GM18505 (cell line): Measurements from ENCODE around the gene ZNF296.

Experiments used
- ATAC-seq: cut with Tn5 transposase; IDR thresholded peaks from one replicate; pipeline ENCODE4 v1.9.1; 2021; ENCODE audit not compliant: unreplicated experiment
- POLR2A ChIP-seq: IDR thresholded peaks from 4 replicates; pipeline ENCODE4 v1.6.1; 2011; ENCODE audit warnings: borderline replicate concordance; ENCODE audit not compliant: insufficient read depth, insufficient read length; ENCODE audit errors: extremely low read depth

The ZNF296 gene

DNA sequence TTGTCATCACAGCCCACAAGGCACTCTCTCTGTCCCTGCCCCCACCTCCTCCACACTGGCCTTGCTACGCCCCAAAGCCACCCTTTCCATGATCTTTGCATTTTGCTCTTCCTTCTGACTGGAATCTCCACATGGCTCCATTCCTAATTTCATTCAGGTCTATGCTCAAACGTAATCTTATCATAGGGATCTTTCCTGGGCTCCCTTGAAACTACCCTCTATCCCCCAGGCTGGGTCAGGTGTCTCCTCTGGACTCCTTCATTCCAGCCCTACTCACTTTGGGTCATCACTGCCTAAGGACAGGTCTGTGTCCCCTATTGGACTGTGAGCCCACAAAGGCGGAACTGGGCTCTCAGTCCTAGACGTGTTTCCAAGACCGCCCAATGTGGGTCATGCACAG, 5.9 kb upstream of the ZNF296 start:
- ATAC-seq, result no peak
- no peak for TF ChIP-seq POLR2A

DNA sequence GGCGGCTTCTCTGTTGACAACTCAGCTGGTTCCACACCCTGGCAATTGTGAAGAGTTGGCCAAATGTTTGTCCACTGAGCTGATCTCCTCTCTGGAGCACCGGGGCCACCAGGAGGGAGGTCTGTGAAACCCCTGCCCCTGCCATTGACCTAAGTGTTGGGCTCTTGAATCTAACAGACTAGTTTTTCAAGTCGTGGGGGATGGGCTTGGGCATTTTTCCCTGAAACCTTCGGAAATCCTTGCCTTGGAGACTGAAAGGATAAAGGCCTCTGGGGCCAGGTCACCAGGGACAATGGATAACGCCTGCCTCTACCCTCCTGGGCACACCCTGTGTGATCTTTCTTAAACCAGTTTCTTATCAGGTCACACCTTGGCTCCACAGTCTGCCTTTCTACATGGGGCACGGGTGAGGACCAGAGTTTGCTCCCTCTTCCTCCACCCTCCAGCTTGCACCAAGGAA, 3.7 kb upstream of the ZNF296 start:
- ATAC-seq, result no peak
- no peak for TF ChIP-seq POLR2A

DNA sequence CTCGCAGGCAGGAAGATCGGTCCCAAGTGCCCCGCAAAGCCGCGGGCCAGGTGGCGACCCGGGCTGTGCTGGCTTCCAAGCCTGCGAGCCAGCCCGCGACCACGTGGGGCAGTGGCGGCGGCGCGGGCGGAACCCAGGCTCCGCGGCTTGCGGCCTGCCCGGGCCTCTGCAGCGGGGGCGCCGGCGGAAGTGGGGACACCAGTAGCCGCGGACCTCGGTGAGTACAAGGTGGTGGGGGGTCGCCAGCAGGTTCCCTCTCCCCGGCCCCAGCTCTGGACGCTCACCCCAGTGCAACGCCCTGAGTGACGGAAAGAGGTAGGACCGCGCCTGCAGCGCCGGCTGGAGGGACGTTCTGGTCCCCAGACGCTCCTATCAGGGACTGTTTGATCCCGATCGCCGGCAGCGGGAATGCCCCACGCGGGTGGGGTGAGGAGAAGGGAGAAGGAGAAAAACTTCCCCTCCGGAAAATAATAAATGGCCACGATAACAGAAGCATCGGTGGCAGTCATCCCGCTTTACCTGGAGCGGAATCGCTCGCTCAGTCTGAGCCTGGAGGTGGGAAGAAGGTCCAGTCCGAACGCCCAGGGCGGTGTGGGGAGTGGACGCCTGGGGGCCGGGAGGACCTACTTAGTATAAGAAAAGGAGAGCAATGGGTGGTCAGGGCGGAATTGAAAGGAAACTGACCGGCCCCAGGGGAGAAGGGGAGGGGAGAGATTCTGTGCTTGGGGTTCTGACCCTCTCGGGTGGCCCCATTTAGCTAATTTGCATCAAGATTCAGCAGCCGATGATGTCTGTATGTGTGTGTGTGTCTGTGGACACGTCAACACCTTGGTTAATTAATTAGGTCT, 3.0 kb upstream of the ZNF296 start, which contains the start of gene GEMIN7:
GEMIN7 (plus strand) TSS at position 198 of the 848 bp plus-strand sequence. CDS start 10,855 bp downstream, outside the sequence.
- peak; percentile 27 for ATAC-seq
- TF ChIP-seq POLR2A, result peak; percentile 78

DNA sequence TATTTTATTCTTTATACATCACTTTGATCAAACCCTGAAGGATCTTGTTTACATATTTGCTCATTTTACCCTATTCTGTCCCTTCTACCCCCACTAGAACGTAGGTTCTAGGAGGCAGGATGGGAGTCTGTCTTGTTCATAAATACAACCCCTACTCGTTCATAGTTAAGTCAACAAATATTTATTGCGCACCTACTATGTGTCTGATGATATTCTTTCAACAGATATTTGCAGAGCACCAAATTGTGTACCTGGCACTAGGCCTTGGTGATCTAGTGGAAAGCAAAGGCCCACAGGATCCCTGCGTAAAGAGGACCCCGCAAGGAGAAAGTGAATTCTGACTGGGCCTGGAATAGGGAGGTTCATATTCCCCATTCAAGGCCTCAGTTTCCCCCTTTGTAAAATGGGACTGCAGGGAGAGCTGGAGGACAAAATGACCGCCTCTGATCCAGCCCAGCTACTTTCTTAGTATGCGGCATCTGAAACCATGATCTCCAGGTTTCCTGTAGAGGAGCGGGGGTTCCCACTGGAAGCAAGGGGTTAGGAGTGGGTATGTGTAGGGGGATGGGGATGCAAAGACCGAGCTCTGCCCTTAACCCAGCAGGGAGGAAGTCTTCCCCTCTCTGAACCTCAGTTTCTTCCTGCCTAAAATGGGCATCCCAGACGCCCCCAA, 2.2 kb upstream of the ZNF296 start:
- no peak for ATAC-seq
- no peak for TF ChIP-seq POLR2A

DNA sequence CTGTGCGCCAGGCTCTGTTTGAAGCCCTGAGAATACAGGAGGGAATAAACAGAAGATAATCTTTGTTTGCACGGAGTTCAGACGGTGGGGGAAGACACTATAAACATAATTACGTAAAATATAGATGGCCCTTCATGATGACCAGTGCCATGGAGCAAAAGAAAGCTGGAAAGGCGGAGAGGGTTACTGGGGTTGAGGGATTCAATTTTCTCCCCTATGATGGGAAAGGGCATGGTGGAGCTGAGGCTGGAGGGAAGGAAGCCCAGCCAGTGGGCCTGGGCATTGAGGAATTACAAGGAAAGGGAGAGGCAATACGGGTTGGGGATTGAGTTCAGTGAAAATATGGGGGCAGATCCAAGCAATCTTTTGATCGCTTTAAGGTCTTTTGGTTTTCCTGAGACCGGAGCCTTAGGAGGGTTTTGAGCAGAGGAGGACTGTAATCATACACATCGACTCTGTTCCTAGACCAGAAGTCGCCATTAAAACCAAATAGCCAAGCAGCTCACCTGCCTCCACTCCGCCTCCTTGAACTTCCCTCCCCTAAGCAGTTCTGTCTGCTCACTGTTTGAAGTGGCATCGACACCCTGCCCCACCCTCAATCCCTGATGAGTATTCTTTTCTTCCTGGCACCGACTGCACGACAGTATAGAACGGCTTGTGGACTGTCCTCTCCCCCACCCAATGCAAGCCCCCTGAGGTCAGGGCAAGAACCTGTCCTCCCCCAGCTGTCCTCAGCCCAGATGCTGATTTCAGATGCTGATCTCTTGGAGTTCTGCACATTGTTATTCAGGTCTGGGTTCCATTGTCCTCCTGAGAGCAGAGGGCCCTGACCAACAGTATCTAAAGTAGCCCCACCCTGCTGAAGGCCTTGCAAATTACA, 813 bp upstream of the ZNF296 start:
- no peak for TF ChIP-seq POLR2A
- no peak for ATAC-seq

DNA sequence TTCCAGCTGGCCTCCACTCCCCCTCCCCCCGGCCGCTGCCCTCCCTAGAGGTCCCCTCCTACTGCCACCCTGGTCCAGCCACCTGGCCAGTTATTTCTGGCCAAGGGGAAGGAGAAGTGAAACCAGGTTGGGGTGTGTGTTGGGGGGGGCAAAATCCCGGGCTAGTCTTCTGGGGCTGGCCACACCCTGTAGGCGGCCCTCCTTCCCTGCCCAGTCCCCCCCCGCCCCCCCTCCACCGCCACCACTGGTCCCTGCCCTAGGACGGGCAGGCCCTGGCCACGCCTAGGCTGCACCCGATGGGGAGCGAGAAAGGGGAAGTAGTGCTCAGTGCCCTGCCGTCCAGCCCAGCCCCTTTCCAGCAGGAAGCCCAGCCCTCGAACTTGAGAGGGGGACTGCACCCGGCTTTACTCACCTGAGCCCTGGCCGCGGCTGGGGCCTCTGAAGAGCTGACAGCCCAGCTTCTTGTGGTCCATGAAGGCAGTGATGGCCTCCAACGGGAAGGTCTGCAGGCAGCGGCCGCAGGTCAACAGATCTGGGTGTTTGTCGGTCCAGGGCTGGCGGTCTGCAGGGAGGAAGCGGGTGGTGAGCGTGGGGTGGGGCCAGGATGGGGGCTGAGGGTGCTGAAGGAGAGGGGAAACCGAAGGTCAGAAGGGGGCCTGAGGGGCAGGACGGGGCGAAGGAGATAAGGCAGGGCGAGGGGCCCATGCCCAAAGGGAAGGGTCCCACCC, 813 bp downstream of the ZNF296 start:
- peak; percentile 68 for TF ChIP-seq POLR2A

DNA sequence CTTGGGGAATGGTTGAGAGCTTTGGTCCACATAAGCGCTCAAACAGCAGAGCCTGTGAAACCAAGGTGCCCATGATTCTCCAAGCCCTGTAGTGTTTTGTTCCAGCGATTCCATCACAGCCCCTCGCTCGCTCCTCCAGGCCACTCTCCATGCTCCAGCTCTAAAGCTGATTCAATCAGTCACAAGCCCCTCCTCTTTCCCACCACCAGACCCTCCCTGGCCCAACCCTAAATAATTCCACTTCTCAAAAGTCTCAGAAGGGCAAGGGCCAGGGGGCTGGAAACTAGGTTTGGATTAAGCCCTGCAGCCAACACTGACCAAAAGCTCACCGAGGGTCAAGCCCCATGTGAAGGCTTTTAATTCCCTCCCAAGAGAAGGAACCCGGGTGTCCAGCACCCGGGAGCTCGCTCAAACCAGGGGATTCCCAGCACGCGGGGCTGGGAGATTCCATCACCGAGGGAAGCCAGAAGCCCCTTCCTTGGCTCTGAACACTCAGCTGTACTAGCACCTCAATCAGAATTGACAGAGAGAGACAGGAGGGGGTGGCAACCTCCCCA, 1.5 kb downstream of the ZNF296 start:
- ATAC-seq, result no peak

More for the DNA sequence above, 813 bp downstream of the ZNF296 start:
- peak; percentile 56 for ATAC-seq

DNA sequence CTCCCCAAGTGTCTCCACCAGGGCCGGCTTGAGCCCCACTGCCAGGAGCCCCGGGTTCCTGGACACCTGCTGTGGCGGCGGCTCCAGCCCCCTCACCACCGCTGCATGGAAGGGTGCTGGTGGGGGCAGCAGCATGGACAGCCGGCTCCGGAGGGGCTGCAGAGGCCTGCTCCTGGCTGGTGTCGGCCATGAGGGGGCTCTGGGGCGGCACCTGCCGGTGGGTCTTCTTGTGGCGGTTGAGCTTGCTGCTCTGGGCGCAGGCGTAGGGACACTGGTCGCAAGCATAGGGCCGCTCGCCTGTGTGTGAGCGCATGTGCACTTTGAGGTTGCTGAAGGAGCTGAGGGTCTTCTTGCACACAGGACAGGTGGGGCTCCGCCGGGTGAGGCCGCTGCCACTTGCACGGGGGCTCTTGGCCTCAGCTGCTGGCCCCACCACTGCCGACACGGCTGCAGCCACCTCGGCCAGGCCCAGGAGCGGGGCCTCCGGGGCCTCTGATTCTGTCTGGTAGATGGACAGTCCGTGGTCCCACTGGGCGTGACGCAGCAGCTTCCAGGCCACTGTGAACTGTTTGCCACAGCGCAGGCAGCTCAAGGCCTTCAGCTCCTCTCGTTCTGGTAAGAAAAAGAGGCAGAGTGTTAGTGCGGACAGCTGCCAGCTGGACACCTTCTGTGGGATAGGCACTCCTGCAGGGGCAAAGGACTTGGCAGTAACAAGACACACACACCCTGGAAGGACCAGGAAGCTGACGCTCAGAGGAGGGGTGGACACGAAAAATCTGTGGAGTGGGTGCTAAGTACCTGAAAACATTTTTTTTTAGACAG, 4.1 kb downstream of the ZNF296 start:
- ATAC-seq, result no peak
- TF ChIP-seq POLR2A, result no peak

More for the DNA sequence above, 1.5 kb downstream of the ZNF296 start:
- no peak for TF ChIP-seq POLR2A

DNA sequence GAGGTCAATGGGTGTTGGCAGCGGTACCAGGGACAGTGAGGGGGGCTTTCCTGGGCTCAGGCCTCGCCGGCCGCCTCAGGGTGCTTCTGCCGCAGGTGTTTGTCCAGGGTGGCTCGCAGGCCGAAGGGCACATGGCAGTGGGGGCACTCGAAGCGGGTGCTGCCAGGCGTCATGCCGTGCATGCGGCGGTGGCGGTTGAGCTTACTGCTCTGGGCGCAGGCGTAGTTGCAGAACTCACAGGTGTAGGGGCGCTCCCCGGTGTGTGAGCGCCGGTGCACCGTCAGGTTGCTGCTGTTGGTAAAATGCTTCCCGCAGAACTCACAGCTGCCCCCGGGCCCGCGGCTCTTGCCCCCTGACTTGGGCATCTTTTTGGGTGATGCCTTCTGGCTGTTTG, 4.7 kb downstream of the ZNF296 start:
- no peak for ATAC-seq
- no peak for TF ChIP-seq POLR2A

DNA sequence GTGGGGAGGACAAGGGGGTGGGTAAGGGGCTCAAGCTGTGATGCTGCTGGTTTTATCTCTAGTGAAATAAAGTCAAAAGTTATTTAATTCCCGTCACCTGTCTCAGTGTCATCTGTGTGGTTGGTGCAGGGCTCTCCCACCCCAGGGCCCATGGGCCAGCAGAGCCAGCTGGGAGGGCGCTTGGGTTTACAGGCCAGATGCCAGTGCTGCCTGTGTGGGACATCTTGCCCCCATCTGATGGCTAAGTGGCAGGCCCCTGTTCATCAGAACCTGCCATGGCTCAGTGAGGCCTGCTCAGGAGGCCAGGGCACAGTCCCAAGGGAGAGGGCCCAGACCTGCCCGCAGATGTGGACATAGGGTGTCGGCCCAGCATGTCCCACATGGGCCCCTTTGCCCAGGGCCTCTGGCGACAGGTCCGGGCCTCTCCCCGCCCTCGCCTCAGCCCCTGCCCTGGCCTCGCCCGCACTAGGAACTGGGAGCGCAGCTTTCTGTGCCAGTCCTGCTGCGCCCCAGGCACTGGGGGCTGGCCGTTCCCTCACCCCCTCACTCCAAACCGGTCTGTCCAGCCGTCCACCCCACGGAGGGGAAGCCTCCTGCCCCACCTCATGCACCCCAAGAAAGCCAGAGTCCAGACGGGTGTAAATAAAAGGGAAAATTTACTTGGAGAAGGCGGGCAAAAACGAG, 5.3 kb downstream of the ZNF296 start:
- TF ChIP-seq POLR2A, result peak; percentile 25
- no peak for ATAC-seq

DNA sequence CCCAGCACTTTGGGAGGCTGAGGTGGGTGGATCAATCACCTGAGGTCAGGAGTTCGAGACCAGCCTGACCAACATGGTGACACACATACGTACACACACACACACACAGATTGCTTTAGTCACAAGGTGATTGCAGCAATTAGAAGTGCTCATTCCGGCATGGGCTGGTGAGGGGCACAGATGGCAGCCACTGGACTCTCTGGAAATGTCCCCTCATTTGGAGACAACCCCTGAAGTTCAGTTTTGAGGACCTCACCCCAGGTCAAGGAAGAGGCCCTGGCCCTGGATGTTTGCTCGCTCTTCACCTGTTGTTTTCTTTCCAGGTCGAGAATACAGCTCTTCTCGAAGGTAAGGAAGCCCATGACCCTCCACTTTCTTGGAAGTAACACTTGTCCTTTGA, 6.1 kb downstream of the ZNF296 start:
- peak; percentile 9 for TF ChIP-seq POLR2A

More for the DNA sequence above, 6.1 kb downstream of the ZNF296 start:
- no peak for ATAC-seq
